GM10266 (cell line): Measurements from ENCODE around the gene NCAPD3.
"Not testable (repeated sequence)": the region's sequence is repeated elsewhere in the genome, so short reads cannot be mapped to it uniquely, and the experiment has no call there.

Experiments
- DNase-seq: peaks from one replicate; pipeline ENCODE4 v3.0.0; 2012; ENCODE audit errors: extremely low spot score
- CTCF ChIP-seq: IDR thresholded peaks from 2 replicates; pipeline ENCODE4 v1.5.1; 2012; ENCODE audit warnings: mild to moderate bottlenecking, low read depth; ENCODE audit not compliant: control insufficient read depth, insufficient read depth; ENCODE audit errors: missing control alignments

NCAPD3 gene

GRCh38 chr11:134200688-134201087, 23.1 kb downstream of the NCAPD3 start:
- TF ChIP-seq CTCF: no peak
- DNase-seq: no peak

GRCh38 chr11:134199531-134199930, 24.2 kb downstream of the NCAPD3 start:
- no peak for TF ChIP-seq CTCF
- DNase-seq: no peak

GRCh38 chr11:134196756-134197155, 27.0 kb downstream of the NCAPD3 start:
- no peak for TF ChIP-seq CTCF
- no peak for DNase-seq

GRCh38 chr11:134188092-134188491, 35.7 kb downstream of the NCAPD3 start:
- DNase-seq: not testable (repeated sequence)

- no peak for DNase-seq
- TF ChIP-seq CTCF: no peak
Measured at GRCh38 chr11:134181707-134182106, 42.1 kb downstream of the NCAPD3 start.

- no peak for DNase-seq
- TF ChIP-seq CTCF: no peak
Measured at GRCh38 chr11:134178032-134178674, 45.6 kb downstream of the NCAPD3 start.

GRCh38 chr11:134176284-134176683, 47.5 kb downstream of the NCAPD3 start:
- no peak for TF ChIP-seq CTCF
- DNase-seq: no peak

GRCh38 chr11:134173296-134173695, 50.5 kb downstream of the NCAPD3 start:
- no peak for DNase-seq
- no peak for TF ChIP-seq CTCF
